Medulla oblongata (tissue), 1 donor: ENCODE data around the gene SKA3.

ENCODE experiments used
- DNase-seq: peaks from one replicate; pipeline ENCODE4 v3.0.0-alpha.2; 2015; ENCODE audit errors: extremely low spot score

The SKA3 gene

GRCh38 chr13:21115231-21115630 lies 61.1 kb downstream of the SKA3 start:
- DNase-seq = no peak

GRCh38 chr13:21111546-21111945 lies 64.8 kb downstream of the SKA3 start:
- DNase-seq = no peak

GRCh38 chr13:21109168-21109567 lies 67.2 kb downstream of the SKA3 start:
- DNase-seq = no peak

GRCh38 chr13:21106089-21106488 lies 70.3 kb downstream of the SKA3 start:
- no peak for DNase-seq

- DNase-seq = no peak
Measured at GRCh38 chr13:21104199-21105019, 71.9 kb downstream of the SKA3 start.
